Activated T-helper 2 cell treated with anti-CD3 and anti-CD28 coated beads, Interferon-gamma antibody, Interleukin-2, Interleukin-4, amounts not matched to agents 10 μg/mL and 5 μg/mL and 100 μg/mL, durations not matched to agents 14 hours and 24 hours and 36 hours (primary cell): ENCODE data around the gene CXCR2. TPM values are rescaled to one million over a fixed set of nuclear protein-coding genes. Genes with fewer than 3 reads are reported as not detected.
A peak's percentile ranks its signal among the peaks of the same experiment; 100 is the strongest.
"Not testable (repeated sequence)": the region's sequence is repeated elsewhere in the genome, so short reads cannot be mapped to it uniquely, and the experiment has no call there.

Source experiments
- DNase-seq: peaks from one replicate; pipeline ENCODE4 v3.0.0; 2021; ENCODE audit warnings: low spot score
- H3K27ac Mint-ChIP-seq: one replicate; pipeline ENCODE4 v1.8.0; 2021; ENCODE audit warnings: mixed read lengths
- H3K27me3 Mint-ChIP-seq: one replicate; pipeline ENCODE4 v1.8.0; 2021; ENCODE audit warnings: low read depth, mixed read lengths
- H3K36me3 Mint-ChIP-seq: one replicate; pipeline ENCODE4 v1.8.0; 2021; ENCODE audit warnings: low read depth, mixed read lengths
- H3K4me1 Mint-ChIP-seq: one replicate; pipeline ENCODE4 v1.8.0; 2021; ENCODE audit warnings: low read depth, mixed read lengths
- H3K4me3 Mint-ChIP-seq: one replicate; pipeline ENCODE4 v1.8.0; 2021; ENCODE audit warnings: low read depth, mild to moderate bottlenecking, moderate library complexity, mixed read lengths
- H3K9me3 Mint-ChIP-seq: one replicate; pipeline ENCODE4 v1.8.0; 2021; ENCODE audit warnings: mixed read lengths
- intact Hi-C: fragments of 100-400 bp; cut with micrococcal nuclease; formaldehyde crosslinking; loops from one replicate; pipeline ENCODE4 v1.15.1; 2023
- total RNA-seq: library from RNA; stranded (reverse); gene quantifications from 2 replicates; pipeline ENCODE4 v1.2.3, GENCODE V29; 2022

The CXCR2 gene
- total RNA-seq, 1 donor from 2014 or later = 0.09 TPM

DNA sequence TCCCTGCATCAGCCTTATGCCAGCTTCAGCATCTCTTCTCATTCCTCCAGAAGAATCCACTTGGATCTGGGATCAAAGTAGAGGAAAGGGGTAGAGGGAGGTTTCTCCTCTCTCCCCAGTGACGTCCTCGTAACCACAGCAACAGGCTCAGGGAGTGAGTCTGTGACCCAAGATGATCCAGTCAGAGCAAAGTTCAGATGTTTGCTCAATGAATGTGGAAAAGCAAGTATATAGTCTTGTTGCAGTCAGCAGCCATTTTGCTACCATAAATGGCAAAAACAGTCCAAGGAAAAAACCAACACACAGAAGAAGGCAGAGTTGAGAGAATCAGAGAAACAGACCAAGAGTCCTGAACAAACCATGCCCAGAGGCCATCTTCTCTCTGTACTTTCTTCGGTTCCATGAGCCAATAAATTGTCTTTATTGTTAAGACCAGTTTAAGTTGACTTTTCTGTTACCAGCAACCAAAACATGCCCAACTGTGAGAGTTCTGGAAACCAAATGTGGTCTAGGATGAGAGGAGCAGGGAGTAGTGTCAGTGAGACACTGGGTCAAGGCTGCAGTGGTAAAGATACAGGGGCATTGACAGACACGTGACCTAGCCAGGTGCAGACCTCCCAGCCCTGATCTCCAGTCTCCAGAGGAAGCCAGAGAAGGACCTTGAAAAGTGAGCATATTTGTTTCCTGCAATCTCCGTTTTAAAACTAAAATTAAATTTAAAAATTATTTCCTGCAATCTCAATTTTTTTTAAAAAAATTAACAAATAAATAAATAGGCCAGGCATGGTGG, 44.1 kb downstream of the CXCR2 start:
- intact Hi-C loops = no loop called here
- Mint-ChIP-seq H3K27ac (no peak overlapping the region), H3K9me3 (no peaks in the 10 kb centered on the region), H3K4me1 (peaks cover 30% of the 10 kb centered on the region), H3K36me3 (no peaks in the 10 kb centered on the region), H3K4me3 (no peak overlapping the region), H3K27me3 (peaks cover 22% of the 10 kb centered on the region)
- no peak for DNase-seq

DNA sequence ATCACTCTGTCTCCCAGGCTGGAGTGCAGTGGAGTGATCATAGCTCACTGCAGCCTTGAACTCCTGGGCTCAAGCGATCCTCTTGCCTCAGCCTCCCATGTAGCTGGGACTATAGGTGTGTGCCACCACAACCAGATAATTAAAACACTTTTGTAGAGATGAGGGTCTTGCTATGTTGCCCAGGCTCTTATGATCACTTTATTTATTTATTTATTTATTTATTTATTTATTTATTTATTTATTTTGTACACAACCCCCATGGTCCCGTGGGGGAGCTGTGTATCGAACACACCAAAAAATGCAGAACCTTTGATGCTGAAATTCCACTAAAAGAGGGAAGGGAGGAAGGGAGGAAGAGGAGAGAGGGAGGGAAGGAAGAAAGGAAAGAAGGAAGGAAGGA, 45.9 kb downstream of the CXCR2 start:
- peaks cover 16% of the 10 kb centered on the region for H3K27me3 Mint-ChIP-seq
- intact Hi-C loops, H3K4me3 Mint-ChIP-seq: not testable (repeated sequence)

DNA sequence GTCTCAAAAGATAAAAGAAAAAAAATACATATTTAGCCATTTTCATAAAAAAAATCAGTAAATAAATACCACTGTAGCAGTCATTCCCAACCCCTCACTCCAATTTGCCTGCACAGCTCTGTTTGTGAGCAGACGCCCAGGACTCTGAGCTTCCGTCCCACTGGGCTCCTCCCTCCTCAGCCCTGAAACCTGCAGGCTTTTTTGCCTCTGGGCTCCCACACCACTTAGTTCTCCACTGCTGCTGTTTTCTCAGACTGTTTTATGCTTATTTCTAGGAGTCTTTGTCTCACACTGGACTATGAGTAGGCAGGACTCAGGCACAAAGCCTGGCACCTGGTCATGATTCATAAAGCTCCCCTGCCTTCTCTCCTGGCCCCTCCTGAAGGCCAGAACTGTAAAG, 47.0 kb downstream of the CXCR2 start:
- intact Hi-C loops = no loop called here
- H3K4me1 Mint-ChIP-seq = peaks cover 12% of the 10 kb centered on the region
- no peak for DNase-seq
- no peak overlapping the region for H3K4me3 Mint-ChIP-seq
- peaks cover 19% of the 10 kb centered on the region for H3K27me3 Mint-ChIP-seq
- H3K9me3 Mint-ChIP-seq = no peaks in the 10 kb centered on the region
- H3K36me3 Mint-ChIP-seq = no peaks in the 10 kb centered on the region
- H3K27ac Mint-ChIP-seq = no peak overlapping the region

More for the DNA sequence above, 45.9 kb downstream of the CXCR2 start:
- not testable (repeated sequence) for H3K27ac Mint-ChIP-seq, DNase-seq, H3K9me3 Mint-ChIP-seq, H3K36me3 Mint-ChIP-seq
- peaks cover 22% of the 10 kb centered on the region for H3K4me1 Mint-ChIP-seq

DNA sequence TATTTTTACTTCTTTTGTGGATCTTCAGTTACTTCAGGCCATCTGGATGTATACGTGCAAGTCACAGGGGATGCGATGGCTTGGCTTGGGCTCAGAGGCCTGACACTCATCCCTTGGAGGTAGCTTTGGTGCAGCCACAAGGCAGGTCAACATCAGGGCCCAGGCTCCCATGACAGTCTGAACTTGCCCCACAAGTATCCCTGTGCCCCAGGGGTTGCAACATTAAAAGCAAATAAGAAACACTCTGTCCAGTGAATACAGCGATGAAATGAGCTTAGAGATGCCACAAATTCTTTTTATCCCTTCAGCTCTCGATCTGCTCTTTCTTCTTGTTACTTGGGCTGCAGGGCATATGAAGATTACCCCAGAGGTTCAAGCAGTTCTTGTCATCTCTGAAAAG, 54.0 kb downstream of the CXCR2 start:
- Mint-ChIP-seq H3K27ac (no peak overlapping the region), H3K27me3 (peaks cover 14% of the 10 kb centered on the region), H3K4me1 (no peaks in the 10 kb centered on the region), H3K4me3 (no peak overlapping the region), H3K36me3 (no peaks in the 10 kb centered on the region), H3K9me3 (no peaks in the 10 kb centered on the region)
- DNase-seq = no peak
- intact Hi-C loops = no loop called here

DNA sequence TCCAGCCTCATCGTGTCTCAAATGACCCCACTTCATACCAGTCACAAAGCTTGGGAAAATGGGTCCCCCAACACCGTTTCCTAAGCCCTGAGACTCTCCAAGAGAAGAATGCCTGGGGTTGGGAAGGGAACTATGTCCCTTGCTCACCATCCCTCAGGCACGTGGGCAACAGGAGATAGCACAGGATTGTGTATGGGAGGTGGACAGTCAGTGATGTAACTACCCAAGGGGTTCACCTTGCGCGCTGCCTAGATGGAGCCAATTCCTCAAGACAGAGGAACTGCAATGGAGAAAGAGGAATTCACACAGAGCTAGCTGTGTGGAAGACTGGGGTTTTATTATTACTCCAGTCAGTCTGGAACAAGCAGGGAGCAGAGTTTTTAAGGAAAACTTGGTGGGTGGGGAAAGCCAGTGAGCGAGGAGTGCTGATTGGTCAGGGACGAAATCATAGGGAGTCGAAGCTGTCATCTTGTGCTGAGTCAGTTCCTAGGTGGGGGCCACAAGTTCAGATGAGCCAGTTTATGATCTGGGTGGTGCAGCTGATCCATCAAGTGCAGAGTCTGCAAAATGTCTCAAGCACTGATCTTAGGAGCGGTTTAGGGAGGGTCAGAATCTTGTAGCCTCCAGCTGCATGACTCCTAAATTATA, 54.8 kb downstream of the CXCR2 start:
- Mint-ChIP-seq H3K27ac (no peak overlapping the region), H3K27me3 (peaks cover 18% of the 10 kb centered on the region), H3K36me3 (no peaks in the 10 kb centered on the region), H3K4me1 (no peaks in the 10 kb centered on the region), H3K4me3 (no peak overlapping the region), H3K9me3 (no peaks in the 10 kb centered on the region)
- no peak for DNase-seq
- intact Hi-C loops = no loop called here

DNA sequence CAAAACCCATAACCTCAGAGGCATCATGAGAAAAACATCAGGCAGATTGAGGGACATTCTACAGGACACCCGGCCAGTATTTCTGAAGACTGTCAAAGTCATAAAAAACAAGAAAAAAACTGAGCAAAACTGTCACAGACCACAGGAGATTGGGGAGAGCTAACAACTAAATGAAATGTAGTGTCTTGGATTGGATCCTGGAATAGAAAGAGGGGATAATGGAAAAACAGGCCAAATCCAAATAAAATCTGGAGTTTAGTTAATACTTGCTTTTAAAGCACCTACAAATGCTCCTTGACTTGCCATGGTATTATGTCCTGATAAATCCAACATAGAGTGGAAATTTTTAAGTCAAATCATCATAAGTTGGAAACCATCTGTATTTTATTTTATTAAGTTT, 58.5 kb downstream of the CXCR2 start:
- H3K4me3 Mint-ChIP-seq = no peak overlapping the region
- H3K27ac Mint-ChIP-seq = no peak overlapping the region
- H3K36me3 Mint-ChIP-seq = no peaks in the 10 kb centered on the region
- no peak for DNase-seq
- intact Hi-C loops = no loop called here
- H3K9me3 Mint-ChIP-seq = no peaks in the 10 kb centered on the region
- H3K4me1 Mint-ChIP-seq = peaks cover 13% of the 10 kb centered on the region
- H3K27me3 Mint-ChIP-seq = peaks cover 13% of the 10 kb centered on the region

DNA sequence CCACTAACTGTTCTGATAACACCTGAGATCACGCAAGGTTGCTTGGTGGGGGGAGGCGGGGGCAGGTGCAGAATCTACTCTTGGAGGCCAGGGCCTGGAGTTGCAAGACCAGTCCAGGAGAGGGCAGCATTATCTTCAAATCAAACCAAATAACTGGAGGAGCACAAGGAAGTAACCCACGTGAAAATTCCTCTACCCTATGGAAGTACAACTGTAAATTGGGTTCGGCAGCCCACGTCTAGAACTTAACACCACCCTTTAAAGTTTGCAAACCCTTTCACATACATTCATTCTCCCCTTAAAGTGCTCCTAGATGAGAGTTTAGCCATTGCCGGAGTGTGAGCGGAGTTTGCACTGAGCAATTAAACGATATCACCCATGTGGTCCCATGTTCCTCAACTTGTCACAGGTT, 60.5 kb downstream of the CXCR2 start:
- Mint-ChIP-seq H3K27me3 (peaks cover 7% of the 10 kb centered on the region), H3K9me3 (no peaks in the 10 kb centered on the region), H3K27ac (no peak overlapping the region), H3K4me3 (no peak overlapping the region), H3K4me1 (peaks cover 13% of the 10 kb centered on the region), H3K36me3 (no peaks in the 10 kb centered on the region)
- DNase-seq = peak; percentile 56
- intact Hi-C loops = loop anchor here (1.0 to 2.0 kb wide), 4 partner anchors 32 to 86 kb away; no protein-coding TSS in a partner anchor

Other genes starting within 250 kb of the CXCR2 start
- 0.46 and 0.91 TPM in 2 replicates for gene TNS1, start 123.0 kb upstream of the CXCR2 start, total RNA-seq
- gene RUFY4, start 56.8 kb upstream of the CXCR2 start, total RNA-seq = 0.39 TPM in 1 of 2 replicates, not detected in the other
- gene CXCR1, start 40.9 kb downstream of the CXCR2 start, total RNA-seq = not detected in 2 replicates
- gene ARPC2, start 91.2 kb downstream of the CXCR2 start, total RNA-seq = 639 and 643 TPM in 2 replicates
- 0.41 and 0.87 TPM in 2 replicates for gene GPBAR1, start 135.0 kb downstream of the CXCR2 start, total RNA-seq
- gene AAMP, start 144.1 kb downstream of the CXCR2 start, total RNA-seq = 82.4 and 82.9 TPM in 2 replicates
- gene PNKD, start 144.5 kb downstream of the CXCR2 start, total RNA-seq = 19.9 and 20.8 TPM in 2 replicates
- 69.6 and 73.7 TPM in 2 replicates for gene TMBIM1, start 166.5 kb downstream of the CXCR2 start, total RNA-seq
- not detected in 2 replicates for gene CATIP, start 230.8 kb downstream of the CXCR2 start, total RNA-seq